Trophoblast cell (in vitro differentiated cells and primary cell): Measurements from ENCODE around the gene C1orf50. TPM values are rescaled to one million over a fixed set of nuclear protein-coding genes. Genes with fewer than 3 reads are reported as not detected.
"Not testable (repeated sequence)": the region's sequence is repeated elsewhere in the genome, so short reads cannot be mapped to it uniquely, and the experiment has no call there.

Experiments
- DNase-seq, 2 donors: peaks; one replicate each; pipeline ENCODE4 v3.0.0-alpha.2; 2016
- H2AFZ ChIP-seq: 2 replicates; pipeline ENCODE4 v1.6.1; 2013; ENCODE audit warnings: low read length, moderate library complexity, mild to moderate bottlenecking; ENCODE audit not compliant: insufficient read depth, poor library complexity
- H2AK5ac ChIP-seq: 2 replicates; pipeline ENCODE4 v1.6.1; 2013; ENCODE audit warnings: mild to moderate bottlenecking, low read length
- H2BK120ac ChIP-seq: 2 replicates; pipeline ENCODE4 v1.6.1; 2013; ENCODE audit warnings: low read length, mild to moderate bottlenecking, moderate library complexity; ENCODE audit not compliant: insufficient read depth, poor library complexity
- H2BK12ac ChIP-seq: 2 replicates; pipeline ENCODE4 v1.6.1; 2013; ENCODE audit warnings: mild to moderate bottlenecking, low read length, moderate library complexity
- H2BK5ac ChIP-seq: 2 replicates; pipeline ENCODE4 v1.6.1; 2013; ENCODE audit warnings: low read length, low read depth, moderate library complexity, mild to moderate bottlenecking; ENCODE audit not compliant: poor library complexity
- H3K14ac ChIP-seq: 2 replicates; pipeline ENCODE4 v1.6.1; 2013; ENCODE audit warnings: mild to moderate bottlenecking, low read length
- H3K18ac ChIP-seq: 2 replicates; pipeline ENCODE4 v1.6.1; 2013; ENCODE audit warnings: mild to moderate bottlenecking, low read length
- H3K23ac ChIP-seq: 2 replicates; pipeline ENCODE4 v1.6.1; 2013; ENCODE audit warnings: low read length
- H3K27ac ChIP-seq: 2 replicates; pipeline ENCODE4 v1.5.1; 2013; ENCODE audit warnings: low read depth, mild to moderate bottlenecking, inconsistent platforms, low read length, moderate library complexity
- H3K27me3 ChIP-seq: 2 replicates; pipeline ENCODE4 v1.6.1; 2013; ENCODE audit warnings: inconsistent platforms, mild to moderate bottlenecking, low read length, moderate library complexity; ENCODE audit not compliant: insufficient read depth
- H3K36me3 ChIP-seq, 2 experiments: 1 replicate in 1 of 2; 2 replicates in 1 of 2; pipeline ENCODE4 v1.6.1; 2013; ENCODE audit warnings: low read length in 2 of 2, mild to moderate bottlenecking in 2 of 2, moderate library complexity in 1 of 2; ENCODE audit not compliant: insufficient read depth in 2 of 2, control insufficient read depth in 1 of 2
- H3K4ac ChIP-seq: 2 replicates; pipeline ENCODE4 v1.6.1; 2013; ENCODE audit warnings: low read depth, mild to moderate bottlenecking, low read length, moderate library complexity
- H3K4me1 ChIP-seq, 2 experiments: 1 replicate in 1 of 2; 2 replicates in 1 of 2; pipeline ENCODE4 v1.6.1; 2013; ENCODE audit warnings: low read length in 2 of 2, mild to moderate bottlenecking in 2 of 2, moderate library complexity in 1 of 2; ENCODE audit not compliant: insufficient read depth in 2 of 2, control insufficient read depth in 1 of 2
- H3K4me2 ChIP-seq: 2 replicates; pipeline ENCODE4 v1.6.1; 2013; ENCODE audit warnings: inconsistent platforms, mild to moderate bottlenecking, low read length, moderate library complexity
- H3K4me3 ChIP-seq: 2 replicates; pipeline ENCODE4 v1.5.1; 2013; ENCODE audit warnings: mild to moderate bottlenecking, low read depth, low read length, inconsistent platforms
- H3K79me1 ChIP-seq: one replicate; pipeline ENCODE4 v1.6.1; 2013; ENCODE audit warnings: low read length
- H3K79me2 ChIP-seq: 2 replicates; pipeline ENCODE4 v1.6.1; 2013; ENCODE audit warnings: low read length, mild to moderate bottlenecking; ENCODE audit not compliant: control insufficient read depth, insufficient read depth, poor library complexity
- H3K9ac ChIP-seq: 2 replicates; pipeline ENCODE4 v1.6.1; 2013; ENCODE audit warnings: mild to moderate bottlenecking, low read length
- H3K9me3 ChIP-seq: 2 replicates; pipeline ENCODE4 v1.6.1; 2013; ENCODE audit warnings: low read depth, mild to moderate bottlenecking, control low read depth, inconsistent platforms, low read length; ENCODE audit not compliant: insufficient read depth
- H4K12ac ChIP-seq: 2 replicates; pipeline ENCODE4 v1.6.1; 2013; ENCODE audit warnings: low read depth, mild to moderate bottlenecking, low read length, moderate library complexity
- H4K8ac ChIP-seq: 2 replicates; pipeline ENCODE4 v1.6.1; 2013; ENCODE audit warnings: low read depth, mild to moderate bottlenecking, low read length, moderate library complexity
- H4K91ac ChIP-seq: one replicate; pipeline ENCODE4 v1.6.1; 2013; ENCODE audit warnings: low read depth, mild to moderate bottlenecking, low read length, moderate library complexity
- WGBS: extraction: QIAGEN DNeasy Blood & Tissue Kit; methylation state at CpG from one replicate; pipeline ENCODE4 v1.1.7; 2013; ENCODE audit warnings: missing lambda C conversion rate; ENCODE audit not compliant: insufficient read length, insufficient coverage; ENCODE audit errors: extremely low coverage; 5-methylcytosine and 5-hydroxymethylcytosine counted together
- polyA plus RNA-seq: library from polyadenylated mRNA; stranded (reverse); fragments of 200-250 nt; gene quantifications from 2 replicates; pipeline ENCODE4 v1.2.3, GENCODE V29; 2013

Gene C1orf50
- polyA plus RNA-seq = 1.8 and 3.0 TPM in 2 replicates

- H2BK5ac ChIP-seq = peak within 1 kb of the TSS; percentile 65
- H3K9ac ChIP-seq = peak within 1 kb of the TSS; percentile 90
- no CpG with 5 or more reads among the region's 82 CpGs for WGBS
- H3K27ac ChIP-seq = peak within 1 kb of the TSS; percentile 54
- peak within 1 kb of the TSS; percentile 95 for H3K4me3 ChIP-seq
- peak within 1 kb of the TSS; percentile 57 for H3K4ac ChIP-seq
- peak within 1 kb of the TSS; percentile 88 for H4K8ac ChIP-seq
- H3K4me2 ChIP-seq = peak within 1 kb of the TSS; percentile 96
- H3K27me3 ChIP-seq = no peaks in the 10 kb centered on the region
- peaks cover 3 to 4% of the 10 kb centered on the region in 2 experiments for H3K36me3 ChIP-seq
- peaks cover 13% of the 10 kb centered on the region for H3K79me1 ChIP-seq
- H2AFZ ChIP-seq = peak within 1 kb of the TSS; percentile 95
- no peak within 1 kb of the TSS for H2BK12ac ChIP-seq
- peak within 1 kb of the TSS; percentile 64 for H2BK120ac ChIP-seq
- peak within 1 kb of the TSS; percentile 61 for H4K12ac ChIP-seq
- H3K9me3 ChIP-seq = no peaks in the 10 kb centered on the region
- peak within 1 kb of the TSS; percentile 87 for H3K14ac ChIP-seq
- H3K79me2 ChIP-seq = peaks cover 13% of the 10 kb centered on the region
- peaks cover 0 to 3% of the 10 kb centered on the region in 2 experiments for H3K4me1 ChIP-seq
- peak within 1 kb of the TSS; percentile 18 for H3K23ac ChIP-seq
- H3K18ac ChIP-seq = peak within 1 kb of the TSS; percentile 98
- peak within 1 kb of the TSS; percentile 76 for H2AK5ac ChIP-seq
- peak; percentile 100 for DNase-seq
- H4K91ac ChIP-seq = peak within 1 kb of the TSS; percentile 82
Measured at GRCh38 chr1:42766741-42767509, at the start of gene C1orf50, which contains the start of gene P3H1. TSS of gene C1orf50 (plus strand) at chr1:42767249. CDS start at chr1:42767312, 63 bp downstream. TSS of gene P3H1 (minus strand) at chr1:42767028. CDS start at chr1:42766971, 57 bp downstream.

- H3K79me2 ChIP-seq = no peaks in the 10 kb centered on the region
- H3K9me3 ChIP-seq = peaks cover 1% of the 10 kb centered on the region
- no peak overlapping the region for H4K91ac ChIP-seq
- H3K4ac ChIP-seq = no peak overlapping the region
- H3K4me3 ChIP-seq = no peak overlapping the region
- H3K18ac ChIP-seq = no peak overlapping the region
- no CpG with 5 or more reads among the region's 1 CpG for WGBS
- no peaks in the 10 kb centered on the region for H3K79me1 ChIP-seq
- no peaks in the 10 kb centered on the region for H3K27me3 ChIP-seq
- peaks cover 0 to 3% of the 10 kb centered on the region in 2 experiments for H3K36me3 ChIP-seq
- no peak for DNase-seq
- no peak overlapping the region for H2BK12ac ChIP-seq
- H3K9ac ChIP-seq = no peak overlapping the region
- no peak overlapping the region for H3K4me2 ChIP-seq
- no peak overlapping the region for H2BK5ac ChIP-seq
- no peak overlapping the region for H2AK5ac ChIP-seq
- no peak overlapping the region for H3K23ac ChIP-seq
- H4K12ac ChIP-seq = no peak overlapping the region
- H3K27ac ChIP-seq = no peak overlapping the region
- H2BK120ac ChIP-seq = no peak overlapping the region
- no peak overlapping the region for H4K8ac ChIP-seq
- no peaks in the 10 kb centered on the region for H3K4me1 ChIP-seq
- no peak overlapping the region for H3K14ac ChIP-seq
- no peak overlapping the region for H2AFZ ChIP-seq
Measured at GRCh38 chr1:42720868-42721267, 46.2 kb upstream of the C1orf50 start.

- Histone ChIP-seq H2AFZ (no peak overlapping the region), H2BK12ac (no peak overlapping the region), H3K36me3 (peaks cover 0 to 3% of the 10 kb centered on the region in 2 experiments), H4K12ac (no peak overlapping the region), H3K9ac (no peak overlapping the region), H3K14ac (no peak overlapping the region), H3K4ac (no peak overlapping the region), H4K8ac (no peak overlapping the region), H3K23ac (no peak overlapping the region), H3K79me2 (no peaks in the 10 kb centered on the region), H3K79me1 (no peaks in the 10 kb centered on the region), H3K4me3 (no peak overlapping the region), H3K27ac (no peak overlapping the region), H4K91ac (no peak overlapping the region), H3K27me3 (no peaks in the 10 kb centered on the region), H2BK5ac (no peak overlapping the region), H3K9me3 (no peaks in the 10 kb centered on the region), H3K18ac (no peak overlapping the region), H2BK120ac (no peak overlapping the region), H3K4me2 (no peak overlapping the region), H2AK5ac (no peak overlapping the region), H3K4me1 (no peaks in the 10 kb centered on the region)
- WGBS = no CpG with 5 or more reads among the region's 3 CpGs
- DNase-seq = no peak
Measured at GRCh38 chr1:42721926-42722325, 45.1 kb upstream of the C1orf50 start.

GRCh38 chr1:42722403-42722802 lies 44.6 kb upstream of the C1orf50 start:
- H2AFZ ChIP-seq, H3K18ac ChIP-seq, H3K4me1 ChIP-seq, H4K12ac ChIP-seq, H3K36me3 ChIP-seq, H2BK5ac ChIP-seq, H2BK120ac ChIP-seq, H4K8ac ChIP-seq, H3K23ac ChIP-seq, H3K9ac ChIP-seq, H3K9me3 ChIP-seq, H3K79me2 ChIP-seq, H2BK12ac ChIP-seq, H3K79me1 ChIP-seq, H2AK5ac ChIP-seq, H3K27me3 ChIP-seq, DNase-seq, H4K91ac ChIP-seq, H3K4me3 ChIP-seq, H3K14ac ChIP-seq, H3K4me2 ChIP-seq, H3K27ac ChIP-seq, H3K4ac ChIP-seq: not testable (repeated sequence)
- WGBS = no CpG with 5 or more reads among the region's 2 CpGs
